ENCODE data around the gene RPAP2. TPM values are rescaled to one million over a fixed set of nuclear protein-coding genes. Genes with fewer than 3 reads are reported as not detected.
A peak's percentile ranks its signal among the peaks of the same experiment; 100 is the strongest.
"Not testable (repeated sequence)": the region's sequence is repeated elsewhere in the genome, so short reads cannot be mapped to it uniquely, and the experiment has no call there.

The RPAP2 gene
- total RNA-seq = 10 to 100 TPM; 17.1 to 33.5 (median 22.6) TPM
- long read RNA-seq, donor 1, full-length matches to known transcripts = 10 of 17 reads
- long read RNA-seq, donor 1, partial matches to known transcripts = 1 of 17 reads
- long read RNA-seq, donor 1, other reads (novel, unspliced or antisense) = 6 of 17 reads
- long read RNA-seq, donor 2, full-length matches to known transcripts = 4 of 8 reads
- long read RNA-seq, donor 2, partial matches to known transcripts = 3 of 8 reads
- long read RNA-seq, donor 2, other reads (novel, unspliced or antisense) = 1 of 8 reads

- Histone ChIP-seq H3K4me1 (ENCODE audit: low read depth) (peaks cover 18% of the 10 kb centered on the region), H3K9me3 (no peaks in the 10 kb centered on the region), H3K36me3 (ENCODE audit: low read depth) (no peaks in the 10 kb centered on the region), H3K4me3 (peak within 1 kb of the TSS; percentile 62)
- peak; percentile 100 for ATAC-seq
- intact Hi-C loops (cut with DNase I, micrococcal nuclease) = no loop called here
- peak; percentile 84 to 87 (median 86) for DNase-seq
- TF ChIP-seq CTCF (IDR thresholded peaks at IDR 0.05) = no peak
These were observed at the start of gene RPAP2, which contains the start of gene GLMN for GRCh38 chr1:92298573-92299476. RPAP2 (plus strand) TSS chr1:92299059; CDS start chr1:92299074, 15 bp downstream. GLMN (minus strand) TSS chr1:92298987; CDS start chr1:92297999, 988 bp downstream.

GRCh38 chr1:92254714-92255113 lies 44.1 kb upstream of the RPAP2 start:
- intact Hi-C loops (cut with DNase I, micrococcal nuclease); H3K4me1 ChIP-seq (ENCODE audit: low read depth); H3K36me3 ChIP-seq (ENCODE audit: low read depth): not testable (repeated sequence)

GRCh38 chr1:92259350-92259749 lies 39.5 kb upstream of the RPAP2 start:
- Histone ChIP-seq H3K4me3 (no peak overlapping the region), H3K9me3 (peaks cover 6% of the 10 kb centered on the region), H3K36me3 (ENCODE audit: low read depth) (no peaks in the 10 kb centered on the region), H3K4me1 (ENCODE audit: low read depth) (no peaks in the 10 kb centered on the region)
- ATAC-seq (no peak), DNase-seq (no peak)
- intact Hi-C loops (cut with DNase I, micrococcal nuclease) = no loop called here
- no peak for TF ChIP-seq CTCF (IDR thresholded peaks at IDR 0.05)

More at GRCh38 chr1:92254714-92255113, 44.1 kb upstream of the RPAP2 start:
- not testable (repeated sequence) for DNase-seq, ATAC-seq, H3K4me3 ChIP-seq, H3K9me3 ChIP-seq

GRCh38 chr1:92262516-92262915 lies 36.3 kb upstream of the RPAP2 start:
- no peaks in the 10 kb centered on the region for H3K9me3 ChIP-seq
- H3K4me3 ChIP-seq = no peak overlapping the region
- no peaks in the 10 kb centered on the region for H3K36me3 ChIP-seq (ENCODE audit: low read depth)
- no peaks in the 10 kb centered on the region for H3K4me1 ChIP-seq (ENCODE audit: low read depth)
- DNase-seq (no peak), ATAC-seq (no peak)
- intact Hi-C loops (cut with DNase I, micrococcal nuclease) = no loop called here
- no peak for TF ChIP-seq CTCF (IDR thresholded peaks at IDR 0.05)

GRCh38 chr1:92273039-92273438 lies 25.8 kb upstream of the RPAP2 start:
- DNase-seq (no peak), ATAC-seq (no peak)
- Histone ChIP-seq H3K9me3 (no peaks in the 10 kb centered on the region), H3K36me3 (ENCODE audit: low read depth) (no peaks in the 10 kb centered on the region), H3K4me3 (no peak overlapping the region), H3K4me1 (ENCODE audit: low read depth) (no peaks in the 10 kb centered on the region)
- TF ChIP-seq CTCF (IDR thresholded peaks at IDR 0.05) = no peak
- intact Hi-C loops (cut with DNase I, micrococcal nuclease) = no loop called here

GRCh38 chr1:92274939-92275338 lies 23.9 kb upstream of the RPAP2 start:
- ATAC-seq (no peak), DNase-seq (no peak)
- intact Hi-C loops (cut with DNase I, micrococcal nuclease) = no loop called here
- H3K36me3 ChIP-seq (ENCODE audit: low read depth) = no peaks in the 10 kb centered on the region
- H3K9me3 ChIP-seq = no peaks in the 10 kb centered on the region
- H3K4me3 ChIP-seq = no peak overlapping the region
- no peak for TF ChIP-seq CTCF (IDR thresholded peaks at IDR 0.05)
- no peaks in the 10 kb centered on the region for H3K4me1 ChIP-seq (ENCODE audit: low read depth)
